Activated naive CD4-positive, alpha-beta T cell treated with anti-CD3 and anti-CD28 coated beads, Interleukin-2, amount 50 U/mL, for 16 hours (primary cell): ENCODE results near the gene LAGE3.

ENCODE experiments used
- DNase-seq: peaks from one replicate; pipeline ENCODE4 v3.0.0-alpha.2; 2020

The LAGE3 gene

GRCh38 chrX:154473683-154474082, 5.4 kb downstream of the LAGE3 start:
- no peak for DNase-seq

GRCh38 chrX:154472685-154473632, 6.1 kb downstream of the LAGE3 start:
- DNase-seq, result no peak

- no peak for DNase-seq
Measured at GRCh38 chrX:154471839-154472684, 7.0 kb downstream of the LAGE3 start.

GRCh38 chrX:154470914-154471568, 8.0 kb downstream of the LAGE3 start:
- DNase-seq, result no peak

- DNase-seq, result no peak
Measured at GRCh38 chrX:154470434-154470833, 8.6 kb downstream of the LAGE3 start.

- DNase-seq, result no peak
Measured at GRCh38 chrX:154469880-154470279, 9.2 kb downstream of the LAGE3 start.

- DNase-seq, result no peak
Measured at GRCh38 chrX:154469114-154469513, 10.0 kb downstream of the LAGE3 start.

GRCh38 chrX:154468217-154468616, 10.9 kb downstream of the LAGE3 start:
- DNase-seq, result no peak

- DNase-seq, result no peak
Measured at GRCh38 chrX:154467556-154467955, 11.5 kb downstream of the LAGE3 start.

- no peak for DNase-seq
Measured at GRCh38 chrX:154466907-154467306, 12.2 kb downstream of the LAGE3 start.

GRCh38 chrX:154466036-154466435, 13.0 kb downstream of the LAGE3 start:
- no peak for DNase-seq

- DNase-seq, result no peak
Measured at GRCh38 chrX:154465601-154466000, 13.5 kb downstream of the LAGE3 start.

GRCh38 chrX:154464806-154465365, 14.2 kb downstream of the LAGE3 start:
- no peak for DNase-seq

GRCh38 chrX:154463611-154464220, 15.4 kb downstream of the LAGE3 start:
- DNase-seq, result no peak

GRCh38 chrX:154462396-154462795, 16.7 kb downstream of the LAGE3 start:
- DNase-seq, result no peak

GRCh38 chrX:154460326-154460725, 18.8 kb downstream of the LAGE3 start:
- no peak for DNase-seq

- no peak for DNase-seq
Measured at GRCh38 chrX:154459832-154460231, 19.2 kb downstream of the LAGE3 start.

GRCh38 chrX:154458954-154459778, 19.9 kb downstream of the LAGE3 start:
- DNase-seq, result no peak

GRCh38 chrX:154458116-154458953, 20.7 kb downstream of the LAGE3 start, which contains the start of gene PLXNA3:
PLXNA3 (plus strand) TSS chrX:154458281; CDS start chrX:154460184, 1,903 bp downstream.
- DNase-seq, result peak; percentile 69

- peak; percentile 51 for DNase-seq
Measured at GRCh38 chrX:154457491-154458115, 21.5 kb downstream of the LAGE3 start.
